ENCODE results near the gene TTC8.

The TTC8 gene

DNA sequence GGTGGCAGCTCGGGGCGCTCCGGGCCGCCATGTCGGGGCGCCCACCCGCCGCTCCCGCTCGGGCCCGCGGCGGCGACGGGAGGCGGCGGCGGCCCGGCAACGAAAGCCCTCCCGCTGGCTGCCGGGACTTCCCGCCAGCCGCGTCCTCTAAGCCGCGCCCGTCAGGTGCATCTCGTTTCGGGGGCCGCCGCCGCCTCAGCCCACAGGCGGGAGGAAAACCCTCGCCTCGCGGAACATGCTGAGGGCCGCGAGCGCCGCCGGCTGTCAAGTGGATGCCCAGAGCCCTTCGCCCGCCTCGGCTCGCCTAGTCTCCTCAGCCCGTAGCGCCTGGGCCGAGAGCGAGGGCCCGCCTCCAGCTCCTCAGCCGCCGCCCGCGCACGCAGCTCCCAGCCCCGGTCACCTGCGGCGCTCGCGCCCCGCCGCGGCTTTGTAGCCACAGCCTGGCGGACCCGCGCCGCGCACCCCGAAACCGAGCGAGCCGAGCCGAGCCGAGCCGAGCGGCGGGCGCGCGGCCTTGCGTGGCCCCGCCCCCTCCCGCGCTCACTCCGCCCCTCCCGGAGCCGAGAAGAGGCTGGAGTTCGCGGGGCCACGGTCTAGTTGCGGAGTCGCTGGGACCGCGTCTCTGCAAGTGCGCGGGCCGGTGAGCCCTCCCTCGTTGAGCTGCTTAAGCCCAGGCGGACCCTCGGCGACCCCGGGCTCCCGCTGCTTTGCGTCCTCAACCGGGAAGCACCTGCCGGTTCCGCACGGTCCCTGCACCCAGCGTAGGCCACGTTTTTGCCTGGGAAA lies 31.8 kb upstream of the TTC8 start, which contains the start of gene EML5:
Gene EML5, minus strand, starts transcription at position 481 of the 786 bp plus-strand sequence. Its CDS starts 450 bp downstream, at position 31.
- H3K18ac ChIP-seq (ENCODE audit: low read length), result no peak within 1 kb of the TSS
- no peak within 1 kb of the TSS for H3K27ac ChIP-seq (ENCODE audit: low read depth, low read length)
- H2BK5ac ChIP-seq (ENCODE audit: low read depth, low read length, poor library complexity), result no peak within 1 kb of the TSS
- H3K4me3 ChIP-seq (ENCODE audit: low read depth, low read length), result peak within 1 kb of the TSS; percentile 71
- no peak within 1 kb of the TSS for H2BK120ac ChIP-seq (ENCODE audit: insufficient read depth, low read length, poor library complexity)
- H3K79me1 ChIP-seq (ENCODE audit: low read length), result no peaks in the 10 kb centered on the region
- peaks cover 10% of the 10 kb centered on the region for H3K27me3 ChIP-seq (ENCODE audit: insufficient read depth, low read length)
- H3K4me1 ChIP-seq (ENCODE audit: control insufficient read depth in 1 of 2, insufficient read depth in 2 of 2, low read length in 2 of 2), result peaks cover 5 to 6% of the 10 kb centered on the region in 2 experiments
- no peak within 1 kb of the TSS for H3K23ac ChIP-seq (ENCODE audit: low read length)
- H2AK5ac ChIP-seq (ENCODE audit: low read length), result no peak within 1 kb of the TSS
- no peak within 1 kb of the TSS for H3K4ac ChIP-seq (ENCODE audit: low read depth, low read length)
- H3K9me3 ChIP-seq (ENCODE audit: insufficient read depth, low read depth, low read length), result no peaks in the 10 kb centered on the region
- no peaks in the 10 kb centered on the region for H3K36me3 ChIP-seq (ENCODE audit: control insufficient read depth in 1 of 2, insufficient read depth in 2 of 2, low read length in 2 of 2)
- no peaks in the 10 kb centered on the region for H3K79me2 ChIP-seq (ENCODE audit: control insufficient read depth, insufficient read depth, low read length, poor library complexity)
- H3K9ac ChIP-seq (ENCODE audit: low read length), result no peak within 1 kb of the TSS
- H2BK12ac ChIP-seq (ENCODE audit: low read length), result no peak within 1 kb of the TSS
- peak within 1 kb of the TSS; percentile 43 for H4K12ac ChIP-seq (ENCODE audit: low read depth, low read length)
- DNase-seq, result peak; percentile 70 to 77
- H4K8ac ChIP-seq (ENCODE audit: low read depth, low read length), result peak within 1 kb of the TSS; percentile 69
- peak within 1 kb of the TSS; percentile 56 for H3K14ac ChIP-seq (ENCODE audit: low read length)
- H2AFZ ChIP-seq (ENCODE audit: insufficient read depth, low read length, poor library complexity), result peak within 1 kb of the TSS; percentile 95
- WGBS (ENCODE audit: extremely low coverage, insufficient coverage, insufficient read length), result no CpG with 5 or more reads among the region's 111 CpGs
- peak within 1 kb of the TSS; percentile 75 for H3K4me2 ChIP-seq (ENCODE audit: low read length)
- H4K91ac ChIP-seq (ENCODE audit: low read depth, low read length), result no peak within 1 kb of the TSS

DNA sequence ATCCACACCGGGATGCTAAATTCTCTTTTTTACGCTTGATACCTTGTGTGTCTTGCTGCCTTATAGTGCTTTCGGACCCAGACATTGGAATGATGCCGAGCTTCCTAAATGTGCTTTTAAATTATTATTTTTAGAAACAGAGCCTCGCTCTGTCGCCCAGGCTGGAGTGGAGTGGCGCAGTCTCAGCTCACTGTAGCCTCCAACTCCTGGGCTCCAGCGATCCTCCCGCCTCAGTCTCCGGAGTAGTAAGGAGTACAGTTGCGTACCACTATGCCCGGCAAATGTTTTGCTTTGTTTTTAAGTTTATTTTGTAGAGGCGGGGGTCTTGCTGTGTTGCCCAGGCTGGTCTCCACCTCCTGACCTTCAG lies 31.2 kb upstream of the TTC8 start:
- WGBS (ENCODE audit: extremely low coverage, insufficient coverage, insufficient read length), result no CpG with 5 or more reads among the region's 13 CpGs
- Histone ChIP-seq H3K14ac (ENCODE audit: low read length) (no peak overlapping the region), H2BK120ac (ENCODE audit: insufficient read depth, low read length, poor library complexity) (no peak overlapping the region)

DNA sequence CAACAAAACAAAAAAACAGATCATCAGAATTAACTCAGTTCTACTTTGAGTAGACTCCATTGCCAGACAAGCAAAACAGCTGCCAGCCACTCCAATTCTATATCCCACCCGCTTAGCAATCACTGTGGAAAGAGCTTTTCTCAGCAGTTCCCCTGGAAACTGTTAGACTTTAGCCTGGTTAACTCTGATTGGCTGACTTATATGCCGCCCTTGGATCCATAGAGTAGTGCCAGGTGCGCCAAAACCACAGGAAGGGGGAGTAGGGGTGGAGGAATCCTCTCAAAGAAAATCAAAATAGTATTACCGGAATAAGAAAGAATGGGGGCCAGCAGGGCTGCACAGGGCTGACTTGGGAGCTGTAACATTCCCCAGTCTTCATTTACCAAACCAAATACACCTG lies 26.3 kb upstream of the TTC8 start:
- no peak overlapping the region for H3K4me2 ChIP-seq (ENCODE audit: low read length)
- no peak overlapping the region for H3K27ac ChIP-seq (ENCODE audit: low read depth, low read length)
- H2BK120ac ChIP-seq (ENCODE audit: insufficient read depth, low read length, poor library complexity), result no peak overlapping the region
- H4K8ac ChIP-seq (ENCODE audit: low read depth, low read length), result no peak overlapping the region
- H2BK5ac ChIP-seq (ENCODE audit: low read depth, low read length, poor library complexity), result no peak overlapping the region
- no peaks in the 10 kb centered on the region for H3K79me2 ChIP-seq (ENCODE audit: control insufficient read depth, insufficient read depth, low read length, poor library complexity)
- H3K4ac ChIP-seq (ENCODE audit: low read depth, low read length), result no peak overlapping the region
- no peaks in the 10 kb centered on the region for H3K4me1 ChIP-seq (ENCODE audit: control insufficient read depth in 1 of 2, insufficient read depth in 2 of 2, low read length in 2 of 2)
- no peaks in the 10 kb centered on the region for H3K9me3 ChIP-seq (ENCODE audit: insufficient read depth, low read depth, low read length)
- DNase-seq, result no peak
- no peak overlapping the region for H2AK5ac ChIP-seq (ENCODE audit: low read length)
- H4K12ac ChIP-seq (ENCODE audit: low read depth, low read length), result no peak overlapping the region
- no peaks in the 10 kb centered on the region for H3K36me3 ChIP-seq (ENCODE audit: control insufficient read depth in 1 of 2, insufficient read depth in 2 of 2, low read length in 2 of 2)
- H3K4me3 ChIP-seq (ENCODE audit: low read depth, low read length), result no peak overlapping the region
- H2AFZ ChIP-seq (ENCODE audit: insufficient read depth, low read length, poor library complexity), result no peak overlapping the region
- H4K91ac ChIP-seq (ENCODE audit: low read depth, low read length), result no peak overlapping the region
- H3K9ac ChIP-seq (ENCODE audit: low read length), result no peak overlapping the region
- no peaks in the 10 kb centered on the region for H3K27me3 ChIP-seq (ENCODE audit: insufficient read depth, low read length)
- H3K23ac ChIP-seq (ENCODE audit: low read length), result no peak overlapping the region
- no peak overlapping the region for H3K18ac ChIP-seq (ENCODE audit: low read length)
- no peak overlapping the region for H2BK12ac ChIP-seq (ENCODE audit: low read length)
- WGBS (ENCODE audit: extremely low coverage, insufficient coverage, insufficient read length), result no CpG with 5 or more reads among the region's 4 CpGs
- H3K79me1 ChIP-seq (ENCODE audit: low read length), result no peaks in the 10 kb centered on the region
- H3K14ac ChIP-seq (ENCODE audit: low read length), result no peak overlapping the region

More for the DNA sequence above, 31.2 kb upstream of the TTC8 start:
- Histone ChIP-seq H3K79me2 (ENCODE audit: control insufficient read depth, insufficient read depth, low read length, poor library complexity) (no peaks in the 10 kb centered on the region), H2BK5ac (ENCODE audit: low read depth, low read length, poor library complexity) (no peak overlapping the region), H4K12ac (ENCODE audit: low read depth, low read length) (no peak overlapping the region), H3K4me1 (ENCODE audit: control insufficient read depth in 1 of 2, insufficient read depth in 2 of 2, low read length in 2 of 2) (peaks cover 5 to 6% of the 10 kb centered on the region in 2 experiments), H3K4ac (ENCODE audit: low read depth, low read length) (no peak overlapping the region), H3K9me3 (ENCODE audit: insufficient read depth, low read depth, low read length) (no peaks in the 10 kb centered on the region), H3K4me2 (ENCODE audit: low read length) (peak overlapping the region; percentile 75), H3K4me3 (ENCODE audit: low read depth, low read length) (peak overlapping the region; percentile 71), H4K91ac (ENCODE audit: low read depth, low read length) (no peak overlapping the region), H3K27ac (ENCODE audit: low read depth, low read length) (no peak overlapping the region), H3K18ac (ENCODE audit: low read length) (no peak overlapping the region), H3K9ac (ENCODE audit: low read length) (no peak overlapping the region), H2AFZ (ENCODE audit: insufficient read depth, low read length, poor library complexity) (no peak overlapping the region), H3K79me1 (ENCODE audit: low read length) (no peaks in the 10 kb centered on the region), H2BK12ac (ENCODE audit: low read length) (no peak overlapping the region), H2AK5ac (ENCODE audit: low read length) (no peak overlapping the region), H3K27me3 (ENCODE audit: insufficient read depth, low read length) (peaks cover 10% of the 10 kb centered on the region), H3K23ac (ENCODE audit: low read length) (no peak overlapping the region), H4K8ac (ENCODE audit: low read depth, low read length) (no peak overlapping the region), H3K36me3 (ENCODE audit: control insufficient read depth in 1 of 2, insufficient read depth in 2 of 2, low read length in 2 of 2) (no peaks in the 10 kb centered on the region)
- DNase-seq, result no peak

DNA sequence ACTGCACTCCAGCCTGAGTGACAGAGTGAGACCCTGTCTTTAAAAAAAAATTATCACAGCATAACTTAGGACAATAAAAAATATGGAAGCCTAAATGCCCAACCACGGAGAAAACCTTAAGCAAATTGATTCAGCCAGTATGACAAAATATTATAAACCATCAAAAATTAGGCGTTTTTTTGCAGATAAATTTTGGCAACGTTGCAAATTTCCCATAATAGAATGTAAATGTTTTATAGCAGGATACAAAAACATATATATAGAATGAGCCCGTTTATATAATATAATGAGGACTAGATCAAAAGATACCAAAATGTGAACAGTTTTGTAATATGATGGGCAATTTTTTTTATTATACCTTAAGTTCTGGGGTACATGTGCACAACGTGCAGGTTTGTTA lies 24.9 kb upstream of the TTC8 start:
- Histone ChIP-seq H3K4ac (ENCODE audit: low read depth, low read length) (no peak overlapping the region), H3K4me1 (ENCODE audit: control insufficient read depth in 1 of 2, insufficient read depth in 2 of 2, low read length in 2 of 2) (no peaks in the 10 kb centered on the region), H3K9me3 (ENCODE audit: insufficient read depth, low read depth, low read length) (no peaks in the 10 kb centered on the region), H3K4me3 (ENCODE audit: low read depth, low read length) (no peak overlapping the region), H3K4me2 (ENCODE audit: low read length) (no peak overlapping the region), H3K27me3 (ENCODE audit: insufficient read depth, low read length) (no peaks in the 10 kb centered on the region), H3K18ac (ENCODE audit: low read length) (no peak overlapping the region), H2AFZ (ENCODE audit: insufficient read depth, low read length, poor library complexity) (no peak overlapping the region), H4K91ac (ENCODE audit: low read depth, low read length) (no peak overlapping the region), H3K27ac (ENCODE audit: low read depth, low read length) (no peak overlapping the region), H2AK5ac (ENCODE audit: low read length) (no peak overlapping the region), H3K79me2 (ENCODE audit: control insufficient read depth, insufficient read depth, low read length, poor library complexity) (no peaks in the 10 kb centered on the region), H3K14ac (ENCODE audit: low read length) (no peak overlapping the region), H3K9ac (ENCODE audit: low read length) (no peak overlapping the region), H3K23ac (ENCODE audit: low read length) (no peak overlapping the region), H4K8ac (ENCODE audit: low read depth, low read length) (no peak overlapping the region), H3K36me3 (ENCODE audit: control insufficient read depth in 1 of 2, insufficient read depth in 2 of 2, low read length in 2 of 2) (no peaks in the 10 kb centered on the region), H4K12ac (ENCODE audit: low read depth, low read length) (no peak overlapping the region), H2BK120ac (ENCODE audit: insufficient read depth, low read length, poor library complexity) (no peak overlapping the region), H2BK12ac (ENCODE audit: low read length) (no peak overlapping the region), H2BK5ac (ENCODE audit: low read depth, low read length, poor library complexity) (no peak overlapping the region), H3K79me1 (ENCODE audit: low read length) (no peaks in the 10 kb centered on the region)
- WGBS (ENCODE audit: extremely low coverage, insufficient coverage, insufficient read length), result no CpG with 5 or more reads among the region's 5 CpGs
- DNase-seq, result no peak

Data from trophoblast cell (in vitro differentiated cells and primary cell).